ENCODE data around the gene SLC12A7. TPM values are rescaled to one million over a fixed set of nuclear protein-coding genes. Genes with fewer than 3 reads are reported as not detected.

Gene SLC12A7
- total and polyA plus RNA-seq, 11 donors = 66.3 to 159 (median 128) TPM

DNA sequence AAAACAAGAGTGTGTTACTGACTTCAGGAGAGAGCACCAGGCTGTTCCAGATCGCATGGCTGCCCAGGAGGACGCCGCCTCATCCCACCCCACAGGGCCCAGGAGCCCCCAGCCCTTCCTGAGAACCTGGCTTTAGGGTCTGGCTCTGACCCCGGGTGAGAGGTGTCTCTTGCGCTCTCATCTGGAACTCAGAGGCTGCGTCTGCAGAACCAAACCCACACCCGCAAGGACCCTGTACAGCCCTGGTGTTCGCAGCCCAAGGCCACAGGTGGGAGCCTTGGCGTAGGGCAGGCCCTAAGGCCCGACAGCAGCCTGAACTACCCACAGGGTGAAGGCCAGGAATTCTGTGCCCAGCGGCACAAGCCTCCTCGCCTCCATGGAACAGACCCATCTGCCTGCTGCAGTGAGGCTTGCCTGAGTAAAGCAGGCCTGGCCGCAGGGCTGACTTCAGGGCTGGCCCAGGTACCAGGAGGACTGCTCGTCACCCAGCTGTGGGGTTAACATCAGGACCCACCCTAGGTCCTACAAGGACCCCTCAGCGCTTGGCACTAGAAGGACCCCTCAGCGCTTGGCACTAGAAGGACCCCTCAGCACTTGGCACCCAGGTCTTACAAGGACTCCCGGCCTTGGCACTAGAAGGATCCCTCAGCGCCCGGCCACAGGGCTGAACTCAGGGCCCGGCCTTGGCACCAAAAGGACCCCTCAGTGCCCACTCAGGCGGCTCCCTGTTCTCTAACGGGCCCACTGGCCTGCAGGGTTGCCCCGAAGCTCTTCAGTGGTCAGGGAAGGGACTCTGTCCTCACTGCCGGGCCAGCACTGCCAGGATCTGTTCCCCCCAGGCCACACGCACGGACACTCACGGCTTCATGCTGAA is 55.0 kb downstream of the SLC12A7 start:
- TF ChIP-seq, protein P1, sequence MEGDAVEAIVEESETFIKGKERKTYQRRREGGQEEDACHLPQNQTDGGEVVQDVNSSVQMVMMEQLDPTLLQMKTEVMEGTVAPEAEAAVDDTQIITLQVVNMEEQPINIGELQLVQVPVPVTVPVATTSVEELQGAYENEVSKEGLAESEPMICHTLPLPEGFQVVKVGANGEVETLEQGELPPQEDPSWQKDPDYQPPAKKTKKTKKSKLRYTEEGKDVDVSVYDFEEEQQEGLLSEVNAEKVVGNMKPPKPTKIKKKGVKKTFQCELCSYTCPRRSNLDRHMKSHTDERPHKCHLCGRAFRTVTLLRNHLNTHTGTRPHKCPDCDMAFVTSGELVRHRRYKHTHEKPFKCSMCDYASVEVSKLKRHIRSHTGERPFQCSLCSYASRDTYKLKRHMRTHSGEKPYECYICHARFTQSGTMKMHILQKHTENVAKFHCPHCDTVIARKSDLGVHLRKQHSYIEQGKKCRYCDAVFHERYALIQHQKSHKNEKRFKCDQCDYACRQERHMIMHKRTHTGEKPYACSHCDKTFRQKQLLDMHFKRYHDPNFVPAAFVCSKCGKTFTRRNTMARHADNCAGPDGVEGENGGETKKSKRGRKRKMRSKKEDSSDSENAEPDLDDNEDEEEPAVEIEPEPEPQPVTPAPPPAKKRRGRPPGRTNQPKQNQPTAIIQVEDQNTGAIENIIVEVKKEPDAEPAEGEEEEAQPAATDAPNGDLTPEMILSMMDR (IDR thresholded peaks at IDR 0.05) = no peak
- no peak for TF ChIP-seq POLR2A (IDR thresholded peaks at IDR 0.05)
- Histone ChIP-seq H3K27ac (no peak overlapping the region), H3K4me3 (no peak overlapping the region), H3K4me1 (peaks cover 0 to 21% (median 11%) of the 10 kb centered on the region in 12 donors), H3K27me3 (no peaks in the 10 kb centered on the region), H3K36me3 (peaks cover 0 to 93% (median 88%) of the 10 kb centered on the region in 9 donors), H3K9me3 (no peaks in the 10 kb centered on the region)
- 89 to 95% (median 93%) methylated on average over 23 to 27 of the region's 27 CpGs for WGBS, 4 donors
- DNase-seq (peak in 2 of 5 donors; percentile 29 to 52), ATAC-seq (no peak)
- intact Hi-C loops (cut with DNase I) = loop anchor here in 1 of 10 donors (10.0 kb wide), 1 partner anchor 78 kb away; no protein-coding TSS in a partner anchor

DNA sequence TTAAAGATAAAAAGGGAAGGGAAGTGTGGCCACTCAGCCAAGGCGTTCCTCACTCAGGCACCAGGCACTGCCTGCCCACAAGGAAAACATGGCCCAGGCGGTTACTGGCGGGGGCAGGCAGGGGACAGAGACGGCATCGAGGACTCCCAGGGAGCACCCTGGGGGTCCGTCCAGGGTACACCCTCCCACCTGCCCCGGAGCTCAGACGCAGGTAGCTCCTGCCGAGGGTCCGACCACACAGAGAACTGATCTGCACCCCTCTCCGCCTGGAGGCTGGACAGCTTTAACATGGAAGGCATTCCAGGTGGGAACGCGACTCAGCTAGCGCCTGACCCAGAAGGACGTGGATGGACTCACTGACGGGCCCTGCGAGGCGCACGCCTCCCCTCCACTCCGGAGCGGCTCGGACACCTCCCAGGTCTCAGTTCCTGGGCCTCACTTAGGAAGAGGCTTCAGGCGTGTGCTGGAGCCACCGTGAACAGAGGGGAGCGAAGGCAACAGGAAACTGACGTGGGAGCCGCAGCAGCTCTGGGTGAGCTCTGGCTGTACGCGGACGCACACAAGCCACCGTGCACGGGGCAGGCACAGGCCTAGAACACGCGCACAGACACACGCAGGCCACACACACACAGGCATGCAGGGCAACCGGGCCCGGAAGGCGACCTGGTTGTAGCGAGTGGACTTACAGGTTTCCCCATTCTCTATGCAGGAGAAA is 55.8 kb downstream of the SLC12A7 start:
- H3K36me3 ChIP-seq = peaks cover 0 to 96% (median 92%) of the 10 kb centered on the region in 9 donors
- H3K4me1 ChIP-seq = peaks cover 0 to 26% (median 11%) of the 10 kb centered on the region in 12 donors
- no peak overlapping the region for H3K27ac ChIP-seq
- no peaks in the 10 kb centered on the region for H3K27me3 ChIP-seq
- H3K4me3 ChIP-seq = no peak overlapping the region
- TF ChIP-seq POLR2A (IDR thresholded peaks at IDR 0.05) = no peak
- TF ChIP-seq, protein P1 (IDR thresholded peaks at IDR 0.05) = no peak
- ATAC-seq (no peak), DNase-seq (peak in 2 of 5 donors; percentile 24 to 62)
- WGBS, 4 donors = 90 to 92% (median 91%) methylated on average over 34 to 39 of the region's 39 CpGs
- no peaks in the 10 kb centered on the region for H3K9me3 ChIP-seq
- intact Hi-C loops (cut with DNase I) = loop anchor here in 1 of 10 donors (10.0 kb wide), 1 partner anchor 79 kb away; no protein-coding TSS in a partner anchor

DNA sequence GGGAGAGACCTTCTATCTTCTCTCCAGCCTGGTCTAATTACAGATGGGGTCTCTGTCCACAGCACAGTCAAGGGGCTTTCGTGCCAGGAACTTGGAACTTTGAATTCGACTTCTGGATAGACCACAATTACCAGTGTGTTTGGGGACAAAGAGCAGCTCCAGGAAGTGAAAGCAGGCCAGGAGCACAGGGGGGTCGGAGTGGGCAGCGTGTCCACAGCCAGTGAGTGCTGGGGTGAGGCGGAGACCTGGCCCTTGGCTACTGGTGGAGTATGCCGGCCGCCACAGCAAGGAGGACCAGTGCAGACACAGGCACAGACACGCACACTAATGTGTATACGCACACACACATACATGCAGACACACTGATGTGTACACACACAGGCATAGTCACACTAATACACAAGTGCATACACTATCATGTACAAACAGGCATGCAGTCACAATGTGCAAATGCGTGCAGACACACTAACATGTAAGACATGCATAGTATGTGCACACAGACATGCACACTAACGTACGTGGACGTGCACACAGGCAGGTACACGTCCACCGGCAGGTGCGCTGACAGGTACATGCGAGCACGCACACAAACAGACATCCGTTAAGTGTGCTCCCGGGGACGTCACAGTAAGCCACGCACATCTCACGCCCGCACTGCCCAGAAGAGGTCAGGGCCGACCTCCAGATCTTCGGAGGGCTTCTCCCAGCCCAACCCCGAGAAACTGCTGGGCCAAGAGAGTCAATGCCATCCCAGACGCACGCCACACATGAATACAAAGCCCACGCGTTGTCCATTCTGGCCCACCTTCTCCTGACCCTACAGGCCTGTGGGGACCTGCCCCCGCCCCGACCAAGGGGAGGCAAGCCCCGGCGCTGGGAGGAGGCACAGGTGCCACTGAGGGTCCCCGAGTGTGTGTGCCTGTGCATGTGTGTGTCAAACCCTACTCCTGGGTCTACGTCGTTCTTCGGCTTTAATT is 56.8 kb downstream of the SLC12A7 start:
- 87 to 88% (median 88%) methylated on average over 33 to 39 of the region's 39 CpGs for WGBS, 4 donors
- intact Hi-C loops (cut with DNase I) = loop anchor here in 4 of 10 donors (5.0 to 10.0 kb wide), 3 partner anchors 80 to 87 kb away; no protein-coding TSS in a partner anchor
- Histone ChIP-seq H3K4me1 (peaks cover 0 to 31% (median 13%) of the 10 kb centered on the region in 12 donors), H3K27me3 (no peaks in the 10 kb centered on the region), H3K4me3 (no peak overlapping the region), H3K36me3 (peaks cover 0 to 99% (median 85%) of the 10 kb centered on the region in 9 donors), H3K9me3 (no peaks in the 10 kb centered on the region), H3K27ac (no peak overlapping the region)
- ATAC-seq (no peak), DNase-seq (peak in 2 of 5 donors; percentile 23 to 54)
- no peak for TF ChIP-seq POLR2A (IDR thresholded peaks at IDR 0.05)
- TF ChIP-seq, protein P1 (IDR thresholded peaks at IDR 0.05) = no peak

Data from heart left ventricle (tissue), 16 donors.